Keratinocyte (primary cell): ENCODE measurements around the gene CDKN3.

Experiments used
- CTCF ChIP-seq, 3 experiments: IDR thresholded peaks in 1 of 3; conservative IDR thresholded peaks in 1 of 3; optimal IDR thresholded peaks in 1 of 3; 2 replicates in 2 of 3; 3 replicates in 1 of 3; pipeline versions ENCODE3 to v1.5.1; 2011; ENCODE audit warnings: low read length in 3 of 3, mild to moderate bottlenecking in 3 of 3, moderate library complexity in 2 of 3, control low read depth in 1 of 3, inconsistent platforms in 1 of 3; ENCODE audit not compliant: insufficient read depth in 2 of 3; ENCODE audit errors: extremely low read depth in 1 of 3
- EZH2 ChIP-seq: IDR thresholded peaks from one replicate; pipeline ENCODE4 v1.6.1; 2012; ENCODE audit warnings: inconsistent platforms, mild to moderate bottlenecking, low read length, moderate library complexity

- TF ChIP-seq EZH2 (no peak), CTCF (optimal IDR thresholded peaks at IDR 0.05 in 1 of 3, IDR thresholded peaks at IDR 0.05 in 1 of 3, conservative IDR thresholded peaks at IDR 0.05 in 1 of 3; ENCODE audit: extremely low read depth in 1 of 3, insufficient read depth in 2 of 3, low read length in 3 of 3) (no peak)
Measured at GRCh38 chr14:54364555-54365415, 32.0 kb upstream of the CDKN3 start.
